COLO668 (cell line): ENCODE results near the gene TEAD2.
"Not testable (repeated sequence)": the region's sequence is repeated elsewhere in the genome, so short reads cannot be mapped to it uniquely, and the experiment has no call there.

Source experiments
- DNase-seq: peaks from one replicate; lab custom pipeline; 2025; ENCODE audit not compliant: unreplicated experiment; lab: John Stamatoyannopoulos, UW

Gene TEAD2

DNA sequence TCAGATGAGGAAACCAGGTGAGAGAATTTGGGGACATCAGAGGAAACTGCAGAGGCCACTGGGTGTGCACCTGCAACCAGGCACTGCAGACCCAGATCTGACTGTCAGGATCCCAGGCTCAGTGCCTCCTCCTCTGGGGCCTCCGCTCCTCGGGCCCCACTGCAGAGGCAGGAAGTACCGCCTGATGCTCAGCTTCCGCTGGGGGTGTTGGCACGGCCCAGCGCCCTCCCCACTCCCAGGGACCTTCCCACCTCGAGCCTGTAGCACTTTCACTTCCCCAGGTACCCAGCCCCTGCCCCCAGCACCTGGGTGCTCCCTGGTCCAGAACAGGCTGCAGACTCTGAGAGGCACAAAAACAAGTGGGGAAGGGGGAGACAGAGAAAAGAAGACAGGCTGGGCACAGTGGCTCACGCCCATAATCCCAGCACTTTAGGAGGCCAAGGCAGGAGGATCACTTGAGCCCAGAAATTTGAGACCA is 28.4 kb downstream of the TEAD2 start:
- no peak for DNase-seq

DNA sequence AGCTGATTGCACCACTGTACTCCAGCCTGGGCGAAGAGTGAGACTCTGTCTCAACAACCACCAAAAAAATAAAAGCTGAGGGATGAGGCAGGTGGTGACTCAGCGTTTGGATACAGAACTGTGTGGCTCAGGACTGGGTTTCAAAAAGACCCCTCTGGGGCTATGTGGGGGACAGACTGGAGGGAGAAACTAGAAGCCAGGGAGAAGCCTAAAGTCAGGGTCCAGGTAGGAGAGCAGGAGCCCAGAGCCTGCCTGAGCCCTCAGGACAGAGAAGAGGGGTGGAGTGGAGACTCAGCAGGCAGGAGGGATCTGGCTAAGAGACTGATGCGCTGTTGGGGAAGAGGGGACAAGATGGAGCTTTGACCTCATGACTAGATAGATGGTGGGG is 28.8 kb downstream of the TEAD2 start:
- DNase-seq = no peak

DNA sequence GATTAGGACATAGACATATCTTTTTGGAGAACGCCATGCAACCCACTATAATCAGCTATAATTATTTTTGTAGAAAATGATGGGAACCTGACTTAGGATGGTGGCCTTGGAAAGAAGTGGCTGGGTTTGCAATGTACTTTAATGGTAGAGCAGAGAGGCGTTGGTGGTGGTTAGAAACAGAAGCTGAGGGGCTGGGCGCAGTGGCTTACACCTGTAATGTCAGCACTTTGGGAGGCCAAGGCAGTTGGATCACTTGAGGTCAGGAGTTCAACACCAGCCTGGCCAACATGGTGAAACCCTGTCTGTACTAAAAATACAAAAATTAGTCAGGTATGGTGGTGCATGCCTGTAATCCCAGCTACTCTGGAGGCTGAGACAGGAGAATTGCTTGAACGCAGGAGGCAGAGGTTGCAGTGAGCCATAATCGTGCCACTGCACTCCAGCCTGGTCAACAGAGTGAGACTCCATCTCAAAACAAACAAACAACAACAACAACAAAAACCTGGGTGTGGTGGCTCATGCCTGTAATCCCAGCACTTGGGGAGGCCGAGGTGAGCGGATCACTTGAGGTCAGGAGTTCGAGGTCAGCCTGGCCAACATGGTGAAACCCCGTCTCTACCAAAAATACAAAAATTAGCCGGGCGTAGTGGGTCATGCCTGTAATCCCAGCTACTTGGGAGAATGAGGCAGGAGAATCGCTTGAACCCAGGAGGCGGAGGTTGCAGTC is 29.4 kb downstream of the TEAD2 start:
- not testable (repeated sequence) for DNase-seq

DNA sequence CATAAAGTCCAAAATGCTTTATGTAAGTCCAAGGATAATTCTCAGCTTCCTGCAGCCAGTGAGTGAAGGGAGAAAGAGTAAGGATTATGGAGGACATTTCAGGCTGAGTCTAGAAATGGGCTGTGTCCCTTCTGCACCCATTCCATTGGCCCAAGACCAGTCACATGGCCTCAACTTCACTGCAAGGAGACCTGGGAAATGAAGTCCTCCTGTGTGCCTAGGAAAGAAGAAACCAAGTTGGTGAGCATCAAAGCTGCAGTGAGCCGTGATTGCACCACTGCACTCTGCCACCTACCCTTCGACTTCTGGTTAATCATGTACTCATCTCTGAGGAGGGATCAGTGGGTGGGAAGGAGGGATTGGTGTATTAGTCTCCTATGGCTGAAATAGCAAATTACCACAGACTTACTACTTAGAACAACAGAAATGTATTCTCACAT is 30.6 kb downstream of the TEAD2 start:
- DNase-seq = no peak

DNA sequence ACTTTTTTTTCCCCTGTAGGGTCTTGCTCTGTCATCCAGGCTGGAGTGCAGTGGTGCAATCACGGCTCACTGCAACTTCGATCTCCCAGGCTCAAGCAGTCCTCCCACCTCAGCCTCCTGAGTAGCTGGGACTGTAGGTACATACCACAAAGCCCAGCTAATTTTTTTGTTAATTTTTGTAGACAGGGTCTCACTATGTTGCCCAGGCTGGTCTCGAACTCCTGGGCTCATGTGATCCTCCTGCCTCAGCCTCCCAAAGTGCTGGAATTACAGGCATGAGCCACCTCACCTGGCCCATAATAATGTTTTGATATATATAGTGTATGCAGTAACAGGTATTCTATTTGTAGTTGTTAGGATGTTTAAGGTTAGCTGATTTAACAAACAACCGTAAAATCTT is 31.0 kb downstream of the TEAD2 start:
- not testable (repeated sequence) for DNase-seq

DNA sequence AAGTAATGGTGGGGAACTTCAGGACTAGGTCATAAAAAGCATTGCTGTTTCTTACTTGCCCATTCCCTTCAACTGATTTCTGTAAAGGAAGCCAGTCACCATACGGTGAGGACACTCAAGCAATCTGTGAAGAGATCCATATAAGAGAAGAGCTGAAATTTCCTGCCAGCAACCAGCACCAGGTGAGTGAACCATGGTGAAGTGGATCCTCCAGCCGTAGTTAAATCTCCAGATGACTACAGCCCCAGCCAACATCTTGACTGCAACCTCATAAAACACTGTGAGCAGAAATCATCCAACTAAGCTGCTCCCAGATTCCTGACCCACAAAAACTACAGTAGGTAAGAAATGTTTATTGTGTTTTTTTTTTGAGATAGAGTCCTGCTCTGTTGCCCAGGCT is 33.5 kb downstream of the TEAD2 start:
- DNase-seq = no peak

DNA sequence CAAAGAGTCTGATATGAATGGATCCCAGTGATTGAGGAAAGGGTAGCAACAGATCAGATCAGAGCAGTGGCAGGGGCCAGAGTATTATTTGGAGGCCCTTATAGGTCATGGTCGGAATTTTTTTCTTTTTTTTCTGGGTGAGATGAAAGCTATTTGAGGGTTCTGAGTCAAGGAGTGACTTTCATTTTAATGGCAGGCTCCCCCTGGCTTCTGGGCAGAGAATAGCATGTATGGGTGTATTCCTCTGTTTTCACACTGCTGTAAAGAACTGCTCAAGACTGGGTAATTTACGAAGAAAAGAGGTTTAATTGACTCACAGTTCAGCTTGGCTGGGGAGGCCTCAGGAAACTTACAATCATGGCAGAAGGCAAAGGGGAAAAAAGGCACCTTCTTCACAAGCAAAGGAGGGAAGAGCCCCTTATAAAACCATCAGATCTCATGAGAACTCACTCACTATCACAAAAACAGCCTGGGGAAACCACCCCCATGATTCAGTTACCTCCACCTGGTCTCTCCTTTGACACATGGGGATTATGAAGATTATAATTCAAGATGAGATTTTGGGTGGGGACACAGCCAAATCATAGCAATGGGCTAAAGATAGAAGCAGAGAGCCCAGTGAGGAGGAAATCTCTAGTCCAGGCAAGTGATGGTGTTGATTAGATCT is 34.2 kb downstream of the TEAD2 start:
- DNase-seq = no peak

DNA sequence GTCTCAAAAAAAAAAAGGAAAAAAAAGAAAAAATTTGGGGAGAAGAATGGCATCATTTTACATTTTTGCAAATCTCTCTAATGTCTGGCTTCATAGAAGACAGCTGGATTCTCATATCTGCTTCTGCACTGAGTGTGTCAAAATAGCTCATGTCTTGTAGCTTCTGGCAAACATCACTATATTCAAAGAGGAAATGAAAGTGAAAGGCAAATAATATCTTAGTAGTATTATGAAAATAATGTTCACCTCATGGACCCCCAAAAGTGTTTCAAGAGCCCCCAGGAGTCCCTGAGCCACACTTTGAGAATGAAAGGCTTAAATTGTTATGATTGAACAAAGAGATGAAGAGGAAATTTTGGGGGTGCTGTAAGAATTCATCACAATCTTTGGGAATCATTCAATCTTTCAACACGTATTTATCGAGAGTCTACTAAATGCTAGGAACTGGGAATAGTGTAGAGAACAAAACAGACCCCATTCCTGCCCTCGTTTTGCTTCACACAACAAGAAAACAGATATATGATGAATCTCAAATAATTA is 36.0 kb downstream of the TEAD2 start:
- DNase-seq = no peak

DNA sequence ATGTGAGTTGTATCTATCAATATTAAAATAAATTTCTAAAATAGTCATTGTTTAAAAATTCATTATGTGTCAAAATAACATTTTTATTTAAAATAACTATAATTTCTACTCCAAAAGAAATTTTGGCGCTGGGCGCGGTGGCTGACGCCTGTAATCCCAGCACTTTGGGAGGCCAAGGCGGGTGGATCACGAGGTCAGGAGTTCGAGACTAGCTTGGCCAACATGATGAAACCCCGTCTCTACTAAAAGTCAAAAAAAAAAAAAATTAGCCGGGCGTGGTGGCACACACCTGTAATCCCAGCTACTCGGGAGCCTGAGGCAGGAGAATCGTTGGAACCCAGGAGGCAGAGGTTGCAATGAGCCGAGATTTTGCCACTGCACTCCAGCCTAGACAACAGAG is 36.5 kb downstream of the TEAD2 start:
- not testable (repeated sequence) for DNase-seq

DNA sequence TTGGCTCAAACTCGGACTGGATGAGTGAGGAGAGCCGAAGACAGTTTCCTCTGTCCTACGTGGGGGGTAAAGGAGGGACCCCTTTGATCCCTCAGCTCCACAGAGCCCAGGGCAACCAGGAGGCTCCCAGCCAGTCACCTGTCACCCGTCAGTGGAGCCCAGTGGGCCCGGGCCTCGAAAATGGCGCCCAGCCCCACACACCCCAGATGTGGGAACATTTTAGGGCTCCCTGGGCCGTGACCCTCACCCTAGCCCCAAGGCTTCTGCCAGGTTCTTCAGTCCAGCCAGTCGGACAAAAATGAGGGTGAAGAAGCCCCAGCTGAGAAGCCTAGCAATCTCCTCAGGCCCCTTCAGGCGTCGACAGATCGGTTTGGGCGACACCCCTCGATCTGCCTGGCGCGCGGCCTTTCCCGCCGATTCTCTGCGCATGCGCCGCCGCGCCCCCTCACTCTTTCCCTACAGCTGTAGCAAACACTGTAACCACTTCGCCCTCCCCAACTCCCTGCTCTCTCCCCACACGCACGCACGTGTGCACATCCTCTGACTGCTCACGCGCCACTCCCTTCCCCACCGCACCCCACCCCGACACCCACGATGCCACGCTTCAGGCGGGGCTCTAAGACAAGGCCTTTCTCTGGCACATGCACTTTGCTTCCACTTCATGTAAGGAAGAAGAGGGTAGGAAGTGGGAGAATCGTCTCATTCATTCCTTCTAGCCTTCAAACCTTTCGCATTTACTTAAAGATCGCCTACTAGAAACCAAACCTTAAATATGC is 37.2 kb downstream of the TEAD2 start, which contains the start of gene SLC6A16:
Gene SLC6A16 (minus strand): TSS at position 391 of the 776 bp plus-strand sequence. CDS start 13,844 bp downstream, outside the sequence.
- no peak for DNase-seq

DNA sequence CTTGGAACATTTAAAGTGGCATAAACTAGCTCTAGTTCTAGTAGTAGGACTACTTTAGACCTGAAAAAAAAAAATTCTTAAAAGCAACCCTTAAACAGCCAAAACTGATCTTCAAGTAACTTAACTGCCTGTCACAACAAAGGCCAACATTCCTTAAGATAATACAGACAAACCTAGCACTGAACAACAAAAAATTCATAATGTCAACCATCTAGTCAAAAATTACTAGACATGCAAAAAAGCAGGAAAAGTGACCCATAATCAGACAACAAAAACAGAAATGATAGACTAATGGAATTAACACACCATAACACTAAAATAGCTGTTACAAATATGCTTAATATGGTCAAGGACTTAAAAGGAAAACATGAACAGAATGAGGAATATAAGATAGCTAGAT is 43.9 kb downstream of the TEAD2 start:
- DNase-seq = no peak

DNA sequence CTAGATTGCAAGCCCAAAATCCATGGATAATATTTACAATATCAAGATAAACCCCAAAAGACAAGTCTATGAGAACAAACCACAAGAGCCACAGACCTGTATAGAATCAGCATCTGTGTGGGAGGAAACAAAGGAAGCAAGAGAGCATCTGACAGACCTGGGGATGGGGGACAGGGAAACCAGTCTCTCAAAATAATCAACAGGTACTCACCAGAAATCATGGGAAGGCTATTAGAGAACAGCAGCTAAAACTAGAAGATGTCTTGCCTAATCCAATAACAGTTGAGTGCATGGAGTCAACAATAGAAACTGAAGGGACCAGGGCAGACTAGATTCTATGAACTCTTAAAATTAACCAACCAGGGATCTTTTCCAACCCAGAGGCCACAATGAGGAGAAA is 45.9 kb downstream of the TEAD2 start:
- DNase-seq = no peak

DNA sequence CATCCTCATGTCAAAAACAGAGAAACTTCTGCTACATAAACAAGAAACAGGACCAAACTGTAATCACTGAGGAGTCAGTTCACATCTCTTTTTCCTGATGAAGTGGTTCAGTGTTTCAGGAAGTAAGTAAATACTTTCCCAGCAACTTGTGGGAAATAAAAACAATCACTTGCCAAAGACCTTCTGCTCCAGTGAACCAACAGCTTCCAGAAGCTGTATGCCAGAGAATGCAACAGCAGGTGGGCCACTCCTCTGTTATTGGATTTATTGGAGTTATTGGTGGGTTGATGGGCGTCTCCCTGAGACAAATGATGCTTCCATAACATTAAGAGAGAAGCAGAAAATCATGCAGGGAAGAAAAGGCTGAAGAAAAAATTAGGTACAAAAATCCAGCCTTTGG is 47.1 kb downstream of the TEAD2 start:
- DNase-seq = no peak

DNA sequence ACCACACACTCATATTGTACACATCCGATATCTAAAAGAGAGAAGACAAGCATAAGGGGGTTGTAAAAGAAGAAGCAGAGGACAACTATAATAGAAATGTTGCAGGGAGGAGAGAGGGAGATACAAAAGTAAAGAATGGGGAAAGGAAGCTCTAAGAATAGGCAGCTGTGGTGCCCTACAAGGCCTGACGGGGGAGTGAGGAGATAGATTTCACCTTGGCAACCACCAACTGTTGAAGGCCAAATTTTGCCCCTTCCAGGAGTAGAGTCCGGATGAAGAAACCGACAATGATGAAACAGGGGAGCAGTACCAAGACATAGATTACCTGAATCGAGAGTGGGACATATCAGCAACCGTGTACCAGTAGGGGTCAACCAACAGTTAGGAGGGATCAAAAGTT is 53.1 kb downstream of the TEAD2 start:
- no peak for DNase-seq

DNA sequence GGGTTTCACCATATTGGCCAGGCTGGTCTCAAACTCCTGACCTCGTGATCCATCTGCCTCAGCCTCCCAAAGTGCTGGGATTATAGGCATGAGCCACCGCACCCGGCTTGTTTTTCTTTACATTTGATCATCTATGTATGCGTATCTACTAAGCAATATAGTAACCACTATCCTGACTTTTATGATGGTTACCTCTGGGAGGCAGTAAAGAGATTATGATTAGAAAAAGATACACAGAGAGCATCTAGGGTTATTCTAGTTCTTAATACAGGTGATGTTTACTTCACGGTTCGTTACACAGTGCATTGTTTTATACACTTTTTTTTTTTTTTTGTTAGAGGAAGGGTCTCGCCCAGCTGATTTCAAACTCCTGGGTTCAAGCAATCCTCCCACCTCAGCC is 55.5 kb downstream of the TEAD2 start:
- DNase-seq = not testable (repeated sequence)

DNA sequence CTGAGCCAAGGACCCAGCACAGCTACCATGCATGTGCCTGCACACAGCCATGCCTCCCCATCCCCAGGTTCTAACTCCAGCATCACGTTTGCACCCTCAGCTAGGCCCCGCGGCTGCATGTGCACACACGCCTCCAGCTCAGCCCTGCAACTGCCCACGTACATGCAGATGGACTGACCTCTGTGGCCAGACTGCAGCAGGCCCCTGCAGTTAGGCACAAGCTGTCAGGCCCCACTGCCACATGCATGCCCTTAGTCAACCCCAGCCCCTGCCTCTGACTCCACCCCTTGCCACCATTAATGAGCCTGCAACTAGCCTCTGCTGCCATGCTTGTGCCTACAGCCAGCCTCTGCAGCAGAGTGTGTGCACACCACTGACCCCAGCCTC is 60.4 kb downstream of the TEAD2 start:
- no peak for DNase-seq

DNA sequence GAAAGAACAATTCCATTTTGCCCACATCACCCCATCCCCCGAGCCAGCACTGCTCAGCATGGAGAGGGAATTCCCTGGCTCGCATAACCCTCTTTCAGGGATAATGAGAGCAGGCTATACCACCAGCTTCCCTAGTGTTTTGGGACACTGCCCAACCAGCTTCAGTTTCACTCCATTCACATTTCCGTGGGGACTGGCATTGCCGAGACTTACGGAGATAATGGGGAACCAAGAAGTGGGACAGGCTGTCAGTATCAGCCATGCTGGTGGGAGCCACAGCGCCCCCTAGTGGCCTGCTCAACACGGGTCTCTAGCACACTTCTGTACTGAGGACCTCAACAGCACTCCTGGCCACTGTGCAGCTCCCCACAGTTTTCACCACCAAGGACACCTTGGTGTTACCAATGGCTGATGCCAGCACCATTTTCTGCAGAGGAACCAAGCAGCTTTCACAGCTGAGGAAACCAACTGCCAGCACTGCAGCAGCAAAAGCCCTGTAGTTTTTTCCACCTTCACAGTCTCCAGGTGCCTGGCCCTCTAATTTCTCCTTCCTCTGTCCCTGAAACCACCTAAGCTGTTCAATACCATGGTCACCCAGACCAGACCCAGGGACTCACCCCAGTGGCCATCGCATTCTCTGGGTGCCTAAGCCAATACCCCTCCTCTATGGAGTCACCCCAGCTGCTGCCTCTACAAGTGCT is 60.9 kb downstream of the TEAD2 start:
- DNase-seq = peak; percentile 42

DNA sequence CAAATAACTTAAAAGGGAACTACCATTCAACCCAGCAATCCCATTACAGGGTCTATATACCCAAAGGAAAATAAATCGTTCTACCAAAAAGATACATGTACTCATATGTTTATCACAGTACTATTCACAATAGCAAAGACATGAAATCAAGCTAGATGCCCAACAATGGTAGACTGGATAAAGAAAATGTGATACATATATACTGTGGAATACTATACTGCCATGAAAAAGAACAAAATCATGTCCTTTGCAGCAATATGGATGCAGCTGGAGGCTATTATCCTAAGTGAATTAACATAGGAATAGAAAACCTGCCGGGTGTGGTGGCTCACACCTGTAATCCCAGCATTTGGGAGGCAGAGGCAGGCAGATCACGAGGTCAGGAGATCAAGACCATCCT is 63.6 kb downstream of the TEAD2 start:
- DNase-seq = not testable (repeated sequence)

DNA sequence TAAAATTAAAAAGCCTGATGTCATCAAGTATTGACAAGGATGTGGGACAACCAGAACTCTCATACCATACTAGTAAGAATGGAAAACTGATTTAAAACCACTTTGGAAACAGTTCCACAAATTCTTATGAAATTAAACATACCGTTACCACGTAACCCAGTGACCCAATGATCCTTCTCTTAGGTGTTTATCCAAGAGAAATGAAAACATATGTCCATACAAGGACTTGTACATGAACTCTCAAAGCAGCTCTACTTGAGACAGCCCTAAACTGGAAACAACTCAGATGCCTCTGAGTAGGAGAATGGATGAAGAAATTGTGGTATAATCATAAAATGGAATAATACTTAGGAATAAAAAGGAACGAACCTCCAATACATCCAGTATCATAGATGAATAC is 64.8 kb downstream of the TEAD2 start:
- DNase-seq = no peak

DNA sequence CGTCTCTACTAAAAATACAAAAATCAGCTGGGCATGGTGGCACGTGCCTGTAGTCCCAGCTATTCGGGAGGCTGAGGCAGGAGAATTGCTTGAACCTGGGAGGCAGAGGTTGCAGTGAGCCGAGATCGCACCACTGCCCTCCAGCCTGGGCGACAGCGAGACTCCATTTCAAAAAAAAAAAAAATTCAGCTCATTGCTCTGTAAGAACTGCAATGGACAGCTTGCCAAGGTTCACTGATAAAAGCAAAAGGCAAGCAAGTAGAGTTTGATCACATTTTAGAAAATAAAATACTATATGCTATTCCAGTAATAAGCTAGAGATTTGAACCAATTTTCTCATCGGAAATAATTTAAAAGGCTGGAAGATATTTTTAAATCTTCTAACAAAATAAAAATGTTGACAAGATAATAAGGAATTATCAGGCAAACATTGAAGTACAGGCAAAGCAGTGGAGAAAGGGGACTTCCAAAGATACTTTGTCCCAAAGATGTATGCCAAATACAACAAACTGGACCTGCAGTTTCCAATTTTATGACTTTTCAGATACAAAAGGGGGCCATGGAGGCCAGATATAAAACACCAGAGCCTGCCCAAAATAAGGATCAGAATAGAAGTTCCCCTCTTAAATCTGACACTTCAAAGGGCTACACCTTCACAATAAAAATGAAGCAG is 66.9 kb downstream of the TEAD2 start:
- DNase-seq = no peak
